ENCODE data around the gene POLR3B.
A peak's percentile ranks its signal among the peaks of the same experiment; 100 is the strongest.
"Not testable (repeated sequence)": the region's sequence is repeated elsewhere in the genome, so short reads cannot be mapped to it uniquely, and the experiment has no call there.

Gene POLR3B

GRCh38 chr12:106342397-106343213 lies 14.9 kb upstream of the POLR3B start:
- DNase-seq (ENCODE audit: low read depth in 3 of 3), result no peak

GRCh38 chr12:106343214-106343528 lies 14.4 kb upstream of the POLR3B start:
- DNase-seq (ENCODE audit: low read depth in 3 of 3), result no peak

- no peak for DNase-seq (ENCODE audit: low read depth in 3 of 3)
These were observed 13.4 kb upstream of the POLR3B start for GRCh38 chr12:106344131-106344530.

- DNase-seq (ENCODE audit: low read depth in 3 of 3), result no peak
These were observed 11.8 kb upstream of the POLR3B start for GRCh38 chr12:106345746-106346145.

GRCh38 chr12:106348411-106348810 lies 9.1 kb upstream of the POLR3B start:
- no peak for DNase-seq (ENCODE audit: low read depth in 3 of 3)

GRCh38 chr12:106353175-106353574 lies 4.4 kb upstream of the POLR3B start:
- DNase-seq (ENCODE audit: low read depth in 3 of 3), result no peak

- peak in 1 of 3 experiments; percentile 11 for DNase-seq (ENCODE audit: low read depth in 3 of 3)
These were observed 1.1 kb downstream of the POLR3B start for GRCh38 chr12:106358396-106359241.

GRCh38 chr12:106359646-106360399 lies 2.3 kb downstream of the POLR3B start:
- DNase-seq (ENCODE audit: low read depth in 3 of 3), result no peak

- DNase-seq (ENCODE audit: low read depth in 3 of 3), result no peak
These were observed 2.9 kb downstream of the POLR3B start for GRCh38 chr12:106360400-106360994.

GRCh38 chr12:106362971-106363370 lies 5.4 kb downstream of the POLR3B start:
- DNase-seq (ENCODE audit: low read depth in 3 of 3), result no peak

GRCh38 chr12:106364261-106364660 lies 6.7 kb downstream of the POLR3B start:
- no peak for DNase-seq (ENCODE audit: low read depth in 3 of 3)

GRCh38 chr12:106369624-106370346 lies 12.2 kb downstream of the POLR3B start:
- DNase-seq (ENCODE audit: low read depth in 3 of 3), result no peak

GRCh38 chr12:106378788-106379187 lies 21.2 kb downstream of the POLR3B start:
- DNase-seq (ENCODE audit: low read depth in 3 of 3), result no peak

- no peak for DNase-seq (ENCODE audit: low read depth in 3 of 3)
These were observed 23.4 kb downstream of the POLR3B start for GRCh38 chr12:106380954-106381353.

- not testable (repeated sequence) for DNase-seq (ENCODE audit: low read depth in 3 of 3)
These were observed 24.3 kb downstream of the POLR3B start for GRCh38 chr12:106381866-106382265.

GRCh38 chr12:106386813-106387535 lies 29.4 kb downstream of the POLR3B start:
- DNase-seq (ENCODE audit: low read depth in 3 of 3), result no peak

GRCh38 chr12:106387848-106388377 lies 30.4 kb downstream of the POLR3B start:
- no peak for DNase-seq (ENCODE audit: low read depth in 3 of 3)

GRCh38 chr12:106389151-106389550 lies 31.6 kb downstream of the POLR3B start:
- DNase-seq (ENCODE audit: low read depth in 3 of 3), result no peak

GRCh38 chr12:106392759-106393158 lies 35.2 kb downstream of the POLR3B start:
- DNase-seq (ENCODE audit: low read depth in 3 of 3), result no peak

- DNase-seq (ENCODE audit: low read depth in 3 of 3), result no peak
These were observed 52.3 kb downstream of the POLR3B start for GRCh38 chr12:106409878-106410277.

All from stimulated activated CD4-positive, alpha-beta T cell treated with anti-CD3 and anti-CD28 coated beads, TNF-alpha, amount 100 ng/mL, for 4 hours (primary cell).